ENCODE measurements around the gene STAB1. TPM values are rescaled to one million over a fixed set of nuclear protein-coding genes. Genes with fewer than 3 reads are reported as not detected.

Gene STAB1
- total and polyA plus RNA-seq, 2 of the 13 experiments (the other 11 are each of a cell fraction or from before 2014, with no cell fraction given), result 0.09 to 0.34 TPM

GRCh38 chr3:52536369-52537164 is 41.4 kb downstream of the STAB1 start, which contains the start of gene UQCC5 (continued):
- TF ChIP-seq STAT6 (CRISPR knock-in tag; IDR thresholded peaks at IDR 0.05; ENCODE audit: borderline replicate concordance) (peak; percentile 83; the same call in 1 of the 2 replicates), ZNF740 (CRISPR knock-in tag; IDR thresholded peaks at IDR 0.05) (no peak; the same call in 1 of the 2 replicates), RELA (CRISPR knock-in tag; IDR thresholded peaks at IDR 0.05) (peak; percentile 25; the same call in 1 of the 2 replicates), RFXAP (CRISPR knock-in tag; IDR thresholded peaks at IDR 0.05; ENCODE audit: borderline replicate concordance) (peak; percentile 91; the same call in 1 of the 2 replicates), PHB2 (IDR thresholded peaks at IDR 0.05; ENCODE audit: partially characterized antibody) (no peak), HDAC6 (IDR thresholded peaks at IDR 0.05; ENCODE audit: low read depth, low read length) (no peak), TBX2 (CRISPR knock-in tag; IDR thresholded peaks at IDR 0.05; ENCODE audit: borderline replicate concordance) (peak; percentile 77; the same call in 1 of the 2 replicates), ASH2L (IDR thresholded peaks at IDR 0.05; ENCODE audit: insufficient read length, low read depth, low read length) (peak; percentile 78), TAF1 (CRISPR knock-in tag; IDR thresholded peaks at IDR 0.05) (peak; percentile 96), ZNF276 (CRISPR knock-in tag; IDR thresholded peaks at IDR 0.05; ENCODE audit: low read depth) (no peak), CC2D1A (CRISPR knock-in tag; IDR thresholded peaks at IDR 0.05) (no peak), ZNF296 (CRISPR knock-in tag; conservative IDR thresholded peaks at IDR 0.05) (no peak; the same call in 1 of the 2 replicates), SIN3B (IDR thresholded peaks at IDR 0.05; ENCODE audit: low read length) (no peak), NCOA2 (CRISPR knock-in tag; IDR thresholded peaks at IDR 0.05) (peak; percentile 64; the same call in 1 of the 2 replicates), MLLT10 (CRISPR knock-in tag; IDR thresholded peaks at IDR 0.05) (no peak), NFIB (CRISPR knock-in tag; IDR thresholded peaks at IDR 0.05; ENCODE audit: borderline replicate concordance) (no peak), ZFY (CRISPR knock-in tag; IDR thresholded peaks at IDR 0.05) (peak; percentile 87), MAFF (IDR thresholded peaks at IDR 0.05; ENCODE audit: low read depth, low read length) (no peak), ZNF781 (CRISPR knock-in tag; IDR thresholded peaks at IDR 0.05; ENCODE audit: borderline replicate concordance, not compliant biosample characterization) (no peak), BCL6 (CRISPR knock-in tag; IDR thresholded peaks at IDR 0.05) (no peak; the same call in 1 of the 2 replicates)
- TF ChIP-seq, protein P1, sequence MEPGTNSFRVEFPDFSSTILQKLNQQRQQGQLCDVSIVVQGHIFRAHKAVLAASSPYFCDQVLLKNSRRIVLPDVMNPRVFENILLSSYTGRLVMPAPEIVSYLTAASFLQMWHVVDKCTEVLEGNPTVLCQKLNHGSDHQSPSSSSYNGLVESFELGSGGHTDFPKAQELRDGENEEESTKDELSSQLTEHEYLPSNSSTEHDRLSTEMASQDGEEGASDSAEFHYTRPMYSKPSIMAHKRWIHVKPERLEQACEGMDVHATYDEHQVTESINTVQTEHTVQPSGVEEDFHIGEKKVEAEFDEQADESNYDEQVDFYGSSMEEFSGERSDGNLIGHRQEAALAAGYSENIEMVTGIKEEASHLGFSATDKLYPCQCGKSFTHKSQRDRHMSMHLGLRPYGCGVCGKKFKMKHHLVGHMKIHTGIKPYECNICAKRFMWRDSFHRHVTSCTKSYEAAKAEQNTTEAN (CRISPR knock-in tag; conservative IDR thresholded peaks at IDR 0.05), result peak; percentile 48
- TF ChIP-seq, protein P2, sequence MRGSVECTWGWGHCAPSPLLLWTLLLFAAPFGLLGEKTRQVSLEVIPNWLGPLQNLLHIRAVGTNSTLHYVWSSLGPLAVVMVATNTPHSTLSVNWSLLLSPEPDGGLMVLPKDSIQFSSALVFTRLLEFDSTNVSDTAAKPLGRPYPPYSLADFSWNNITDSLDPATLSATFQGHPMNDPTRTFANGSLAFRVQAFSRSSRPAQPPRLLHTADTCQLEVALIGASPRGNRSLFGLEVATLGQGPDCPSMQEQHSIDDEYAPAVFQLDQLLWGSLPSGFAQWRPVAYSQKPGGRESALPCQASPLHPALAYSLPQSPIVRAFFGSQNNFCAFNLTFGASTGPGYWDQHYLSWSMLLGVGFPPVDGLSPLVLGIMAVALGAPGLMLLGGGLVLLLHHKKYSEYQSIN (CRISPR knock-in tag; IDR thresholded peaks at IDR 0.05; ENCODE audit: borderline replicate concordance), result no peak

Data from HepG2 (cell line).